ENCODE data around the gene CCDC85C. TPM values are rescaled to one million over a fixed set of nuclear protein-coding genes. Genes with fewer than 3 reads are reported as not detected.

Gene CCDC85C
- total RNA-seq, 4 donors from 2014 or later, result 0.88 to 56.3 (median 13.6) TPM

GRCh38 chr14:99454246-99454645 lies 149.8 kb downstream of the CCDC85C start:
- Histone ChIP-seq H3K36me3 (no peaks in the 10 kb centered on the region), H3K27me3 (no peaks in the 10 kb centered on the region), H3K27ac (no peak overlapping the region), H3K4me3 (no peak overlapping the region), H3K9me3 (no peaks in the 10 kb centered on the region), H3K4me1 (no peaks in the 10 kb centered on the region)
- intact Hi-C loops (cut with DNase I; ENCODE audit: low total_unique reads), result no loop called here
- DNase-seq, result no peak
- TF ChIP-seq, protein P1, sequence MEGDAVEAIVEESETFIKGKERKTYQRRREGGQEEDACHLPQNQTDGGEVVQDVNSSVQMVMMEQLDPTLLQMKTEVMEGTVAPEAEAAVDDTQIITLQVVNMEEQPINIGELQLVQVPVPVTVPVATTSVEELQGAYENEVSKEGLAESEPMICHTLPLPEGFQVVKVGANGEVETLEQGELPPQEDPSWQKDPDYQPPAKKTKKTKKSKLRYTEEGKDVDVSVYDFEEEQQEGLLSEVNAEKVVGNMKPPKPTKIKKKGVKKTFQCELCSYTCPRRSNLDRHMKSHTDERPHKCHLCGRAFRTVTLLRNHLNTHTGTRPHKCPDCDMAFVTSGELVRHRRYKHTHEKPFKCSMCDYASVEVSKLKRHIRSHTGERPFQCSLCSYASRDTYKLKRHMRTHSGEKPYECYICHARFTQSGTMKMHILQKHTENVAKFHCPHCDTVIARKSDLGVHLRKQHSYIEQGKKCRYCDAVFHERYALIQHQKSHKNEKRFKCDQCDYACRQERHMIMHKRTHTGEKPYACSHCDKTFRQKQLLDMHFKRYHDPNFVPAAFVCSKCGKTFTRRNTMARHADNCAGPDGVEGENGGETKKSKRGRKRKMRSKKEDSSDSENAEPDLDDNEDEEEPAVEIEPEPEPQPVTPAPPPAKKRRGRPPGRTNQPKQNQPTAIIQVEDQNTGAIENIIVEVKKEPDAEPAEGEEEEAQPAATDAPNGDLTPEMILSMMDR (IDR thresholded peaks at IDR 0.05), result no peak
- TF ChIP-seq POLR2A (IDR thresholded peaks at IDR 0.05), result no peak

DNA sequence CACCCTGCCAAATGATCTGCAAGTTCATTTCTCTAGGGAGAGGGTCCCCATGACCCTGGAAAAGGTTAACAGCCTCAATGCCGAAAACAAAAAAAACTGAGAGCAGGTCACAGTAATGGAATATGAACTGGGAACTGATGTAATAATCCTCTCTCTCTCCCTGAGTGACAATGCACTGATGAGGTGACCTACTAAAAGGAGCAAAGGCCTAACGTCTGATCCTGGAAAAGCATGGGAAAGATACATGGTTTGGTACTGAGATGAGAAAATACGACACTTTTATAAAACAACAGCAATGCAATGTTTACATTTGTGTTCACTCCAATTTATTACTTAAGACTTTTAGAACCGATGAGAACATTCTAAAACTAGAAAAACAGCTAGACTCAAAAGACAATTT lies 151.0 kb downstream of the CCDC85C start:
- Histone ChIP-seq H3K36me3 (no peaks in the 10 kb centered on the region), H3K4me3 (no peak overlapping the region), H3K27me3 (no peaks in the 10 kb centered on the region), H3K4me1 (no peaks in the 10 kb centered on the region), H3K27ac (no peak overlapping the region), H3K9me3 (no peaks in the 10 kb centered on the region)
- intact Hi-C loops (cut with DNase I; ENCODE audit: low total_unique reads), result no loop called here
- TF ChIP-seq, protein P1 (IDR thresholded peaks at IDR 0.05), result no peak
- no peak for DNase-seq

DNA sequence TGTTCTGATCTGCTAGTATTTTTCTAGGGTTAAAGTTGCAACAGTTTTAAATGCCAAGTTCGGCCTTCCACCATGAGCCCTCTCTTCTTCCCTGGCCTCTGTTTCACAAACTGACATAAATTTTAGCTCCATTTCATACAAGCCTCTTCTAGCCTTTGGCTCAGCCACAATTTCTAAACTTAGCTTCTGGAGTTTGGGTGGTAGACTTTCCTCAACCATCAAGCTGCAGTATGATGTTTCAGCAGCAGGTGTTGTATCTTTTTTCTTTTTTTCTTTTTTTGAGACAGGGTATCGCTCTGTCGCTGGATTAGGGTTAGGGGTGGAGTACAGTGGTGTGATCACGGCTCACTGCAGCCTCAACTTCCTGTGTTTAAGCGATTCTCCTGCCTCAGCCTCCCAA lies 152.8 kb downstream of the CCDC85C start:
- TF ChIP-seq POLR2A (IDR thresholded peaks at IDR 0.05), result no peak
- Histone ChIP-seq H3K36me3 (no peaks in the 10 kb centered on the region), H3K9me3 (no peaks in the 10 kb centered on the region), H3K4me1 (no peaks in the 10 kb centered on the region), H3K27me3 (no peaks in the 10 kb centered on the region), H3K27ac (no peak overlapping the region), H3K4me3 (no peak overlapping the region)
- intact Hi-C loops (cut with DNase I; ENCODE audit: low total_unique reads), result no loop called here
- no peak for DNase-seq

GRCh38 chr14:99450266-99450665 lies 153.7 kb downstream of the CCDC85C start:
- TF ChIP-seq, protein P1 (IDR thresholded peaks at IDR 0.05), result no peak
- TF ChIP-seq POLR2A (IDR thresholded peaks at IDR 0.05), result no peak
- Histone ChIP-seq H3K36me3 (no peaks in the 10 kb centered on the region), H3K9me3 (no peaks in the 10 kb centered on the region), H3K4me1 (no peaks in the 10 kb centered on the region), H3K27me3 (no peaks in the 10 kb centered on the region), H3K27ac (no peak overlapping the region), H3K4me3 (no peak overlapping the region)
- no peak for DNase-seq
- intact Hi-C loops (cut with DNase I; ENCODE audit: low total_unique reads), result no loop called here

Small RNA genes within 50 kb of the gene (small RNA-seq; reads per million reads assigned to genes)
- not detected for gene RF00019

Other genes with a start within 250 kb of the CCDC85C start
- 100 to 1,000 TPM in 3 of 4 donors, 10 to 100 TPM in 1; 98.1 to 151 (median 121) TPM for gene SETD3, start 123.3 kb downstream of the CCDC85C start, total RNA-seq
- gene CCNK, start 122.8 kb downstream of the CCDC85C start, total RNA-seq, result 10 to 100 TPM; 17.4 to 43.2 (median 34.4) TPM
- 1 to 10 TPM in 3 of 4 donors, under 1 TPM in 1; under 0.01 to 8.2 (median 3.0) TPM for gene HHIPL1, start 40.9 kb upstream of the CCDC85C start, total RNA-seq
- gene CYP46A1, start 80.1 kb upstream of the CCDC85C start, total RNA-seq, result 1 to 10 TPM in 2 of 4 donors, under 1 TPM in 2; 0.26 to 6.4 (median 1.7) TPM
- gene EML1, start 189.2 kb upstream of the CCDC85C start, total RNA-seq, result 100 to 1,000 TPM in 1 of 4 donors, 10 to 100 TPM in 3; 51.4 to 184 (median 84.4) TPM